ENCODE measurements around the gene UMOD.

DNA sequence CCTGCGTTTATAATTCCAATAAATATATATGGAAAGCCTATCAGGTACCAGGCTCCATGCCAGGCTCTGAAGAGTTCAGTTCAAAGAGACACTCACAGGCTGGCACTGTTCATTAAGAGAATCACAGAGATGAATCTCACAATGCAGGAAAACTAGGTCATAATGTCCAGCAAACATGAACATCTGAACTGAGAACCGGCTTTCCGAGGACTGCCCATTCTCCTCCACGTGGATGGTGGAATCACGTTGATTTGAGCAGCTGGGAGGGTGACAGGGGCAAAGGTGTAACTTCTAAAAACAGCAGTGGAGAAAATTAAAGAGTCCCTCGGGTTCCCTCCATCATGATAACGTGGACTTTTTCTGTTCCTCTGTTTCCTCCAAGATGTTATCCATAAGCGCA lies 35.4 kb downstream of the UMOD start:
- TF ChIP-seq YY1 (IDR thresholded peaks at IDR 0.05; ENCODE audit: insufficient read depth, insufficient read length) = no peak
- no peak for TF ChIP-seq ZNF274 (IDR thresholded peaks at IDR 0.05; ENCODE audit: low read depth, low read length)
- no peak for TF ChIP-seq SUZ12 (IDR thresholded peaks at IDR 0.05; ENCODE audit: extremely low read depth, insufficient read depth, insufficient read length)

Measured in NT2/D1 (cell line).